PFSK-1 (cell line): ENCODE results near the gene FAM209B.

ENCODE experiments used
- FOXP2 ChIP-seq: optimal IDR thresholded peaks from 2 replicates; pipeline ENCODE3; 2011; ENCODE audit warnings: borderline replicate concordance, control low read depth, inconsistent platforms; ENCODE audit not compliant: insufficient read depth; ENCODE audit errors: extremely low read length, extremely low read depth
- POLR2AphosphoS5 ChIP-seq: IDR thresholded peaks from 2 replicates; pipeline ENCODE4 v1.6.1; 2012; ENCODE audit warnings: low read depth, mild to moderate bottlenecking, control low read depth, low read length, moderate library complexity
- REST ChIP-seq, 2 experiments: IDR thresholded peaks; 2 replicates each; pipeline versions ENCODE4 v1.6.1 to v1.8.0; 2011 to 2012; ENCODE audit warnings: low read depth in 2 of 2, low read length in 2 of 2, control low read depth in 1 of 2, inconsistent platforms in 1 of 2, mild to moderate bottlenecking in 1 of 2, moderate library complexity in 1 of 2; ENCODE audit not compliant: insufficient read depth in 1 of 2
- SIN3A ChIP-seq: IDR thresholded peaks from 2 replicates; pipeline ENCODE4 v1.6.1; 2012; ENCODE audit warnings: mild to moderate bottlenecking, low read length, moderate library complexity, borderline replicate concordance; ENCODE audit not compliant: insufficient read depth
- TAF1 ChIP-seq: IDR thresholded peaks from 2 replicates; pipeline ENCODE4 v1.6.1; 2012; ENCODE audit warnings: low read length, control low read depth, borderline replicate concordance; ENCODE audit not compliant: insufficient read depth

The FAM209B gene

GRCh38 chr20:56513161-56514150, 19.6 kb upstream of the FAM209B start:
- no peak for TF ChIP-seq REST (IDR thresholded peaks at IDR 0.05; ENCODE audit: insufficient read depth in 1 of 2, low read depth in 2 of 2, low read length in 2 of 2)

GRCh38 chr20:56516631-56517030, 16.4 kb upstream of the FAM209B start:
- TF ChIP-seq FOXP2 (no peak), POLR2AphosphoS5 (no peak), REST (IDR thresholded peaks at IDR 0.05; ENCODE audit: insufficient read depth in 1 of 2, low read depth in 2 of 2, low read length in 2 of 2) (no peak), SIN3A (no peak), TAF1 (no peak)

- TF ChIP-seq POLR2AphosphoS5, result no peak
- TF ChIP-seq REST (IDR thresholded peaks at IDR 0.05; ENCODE audit: insufficient read depth in 1 of 2, low read depth in 2 of 2, low read length in 2 of 2), result no peak
- no peak for TF ChIP-seq FOXP2
- TF ChIP-seq SIN3A, result no peak
- TF ChIP-seq TAF1, result no peak
Measured at GRCh38 chr20:56517211-56517610, 15.8 kb upstream of the FAM209B start.

GRCh38 chr20:56517641-56518040, 15.4 kb upstream of the FAM209B start:
- TF ChIP-seq SIN3A (no peak), TAF1 (no peak), REST (IDR thresholded peaks at IDR 0.05; ENCODE audit: insufficient read depth in 1 of 2, low read depth in 2 of 2, low read length in 2 of 2) (no peak), FOXP2 (no peak), POLR2AphosphoS5 (no peak)

GRCh38 chr20:56518126-56518525, 14.9 kb upstream of the FAM209B start:
- TF ChIP-seq POLR2AphosphoS5 (no peak), SIN3A (no peak), FOXP2 (no peak), TAF1 (no peak), REST (IDR thresholded peaks at IDR 0.05; ENCODE audit: insufficient read depth in 1 of 2, low read depth in 2 of 2, low read length in 2 of 2) (no peak)
